HuH-7.5 (cell line): ENCODE results near the gene MAMSTR.
"Not testable (repeated sequence)": the region's sequence is repeated elsewhere in the genome, so short reads cannot be mapped to it uniquely, and the experiment has no call there.

Experiments used
- DNase-seq: peaks from one replicate; pipeline ENCODE4 v3.0.0; 2011; ENCODE audit warnings: low spot score

Gene MAMSTR

DNA sequence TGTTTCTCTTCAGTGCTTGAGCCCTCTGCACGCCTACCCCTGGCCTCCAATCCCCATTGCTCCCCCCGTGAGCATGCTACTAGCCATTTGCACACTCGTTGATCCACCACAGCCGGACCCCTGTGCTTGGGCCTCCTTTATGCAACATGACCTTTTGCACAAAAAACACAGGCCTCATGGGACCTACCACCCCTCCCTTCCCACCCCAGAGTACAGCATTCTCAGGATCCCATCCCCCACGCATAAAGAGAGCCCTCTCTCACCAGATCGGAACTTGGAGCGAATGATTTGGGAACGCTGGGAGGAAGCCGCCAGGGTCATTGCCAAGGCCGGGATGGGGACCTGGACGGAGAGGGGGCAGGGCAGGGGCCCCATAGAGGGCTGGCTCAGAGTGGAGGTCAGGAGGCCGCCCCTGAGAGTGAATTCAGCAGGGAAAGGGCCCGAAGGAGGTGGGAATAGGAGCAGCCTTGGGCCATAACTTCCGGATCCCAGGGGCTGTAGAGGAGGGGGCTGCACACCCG is 754 bp downstream of the MAMSTR start:
- no peak for DNase-seq

DNA sequence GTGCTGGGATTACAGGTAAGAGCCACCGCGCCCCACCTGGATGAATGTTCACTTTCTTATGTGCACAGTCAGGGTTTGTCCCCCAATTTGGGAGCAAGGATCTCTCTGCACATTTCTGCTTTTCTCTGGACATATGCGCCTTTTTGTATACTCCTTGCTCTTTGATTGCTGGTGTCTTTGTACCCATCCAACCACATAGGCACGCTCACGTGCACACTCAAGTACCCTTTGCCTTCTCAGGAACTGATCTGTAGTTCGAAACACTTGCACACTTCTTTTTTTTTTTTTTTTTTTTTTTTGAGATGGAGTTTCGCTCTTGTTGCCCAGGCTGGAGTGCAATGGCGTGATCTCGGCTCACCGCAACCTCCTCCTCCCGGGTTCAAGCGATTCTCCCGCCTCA is 1.4 kb downstream of the MAMSTR start:
- DNase-seq: not testable (repeated sequence)

GRCh38 chr19:48716562-48717291 is 2.8 kb downstream of the MAMSTR start:
- no peak for DNase-seq

- no peak for DNase-seq
These were observed 3.8 kb downstream of the MAMSTR start for GRCh38 chr19:48715681-48716171.

GRCh38 chr19:48714759-48715675 is 4.5 kb downstream of the MAMSTR start:
- no peak for DNase-seq

GRCh38 chr19:48713864-48714755 is 5.4 kb downstream of the MAMSTR start:
- DNase-seq: peak; percentile 99

GRCh38 chr19:48713041-48713863 is 6.3 kb downstream of the MAMSTR start:
- no peak for DNase-seq

DNA sequence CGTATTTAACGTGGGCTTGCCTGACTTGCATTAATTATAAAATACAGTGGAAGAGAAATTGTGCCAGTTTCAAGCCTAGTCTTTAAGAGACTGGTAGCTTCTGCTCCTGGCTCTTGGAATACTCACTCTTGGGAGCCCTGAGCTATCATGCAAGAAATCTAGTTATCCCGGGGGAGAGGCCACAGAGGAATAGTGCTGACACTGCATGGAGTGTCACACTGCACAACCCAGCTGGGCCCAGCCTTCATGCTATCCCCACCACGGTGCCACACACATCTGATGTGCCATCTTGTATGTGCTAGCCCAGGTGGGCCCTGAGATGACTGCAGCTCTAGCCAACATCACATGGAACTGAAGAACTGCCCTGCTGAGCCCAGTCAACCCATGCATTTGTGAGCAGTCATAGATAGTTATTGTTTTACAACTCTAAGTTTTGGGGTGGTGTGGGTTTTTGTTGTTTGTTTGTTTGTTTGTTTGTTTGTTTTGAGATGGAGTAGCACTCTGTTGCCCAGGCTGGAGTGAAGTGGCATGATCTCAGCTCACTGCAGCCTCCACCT is 8.3 kb downstream of the MAMSTR start:
- DNase-seq: no peak

- DNase-seq: no peak
These were observed 11.1 kb downstream of the MAMSTR start for GRCh38 chr19:48708471-48708870.

DNA sequence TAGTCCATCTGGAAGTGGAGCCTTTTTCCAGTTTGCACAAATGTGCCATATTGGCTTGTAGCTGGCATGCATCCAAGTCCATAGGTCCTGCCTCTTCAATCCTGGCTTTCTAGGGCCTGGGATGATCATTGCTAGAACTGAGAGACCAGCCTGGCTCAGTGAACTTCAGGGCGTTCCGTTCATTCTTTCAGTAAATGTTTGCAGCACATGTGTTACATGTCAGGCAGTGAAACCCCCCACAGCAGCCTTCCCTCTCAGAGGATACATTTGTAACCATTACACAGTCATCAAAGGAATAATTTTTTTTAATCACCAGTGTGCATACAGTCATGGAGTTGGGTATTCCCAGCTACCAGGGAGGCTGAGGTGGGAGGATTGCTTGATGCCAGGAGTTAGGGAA is 14.1 kb downstream of the MAMSTR start:
- DNase-seq: no peak

DNA sequence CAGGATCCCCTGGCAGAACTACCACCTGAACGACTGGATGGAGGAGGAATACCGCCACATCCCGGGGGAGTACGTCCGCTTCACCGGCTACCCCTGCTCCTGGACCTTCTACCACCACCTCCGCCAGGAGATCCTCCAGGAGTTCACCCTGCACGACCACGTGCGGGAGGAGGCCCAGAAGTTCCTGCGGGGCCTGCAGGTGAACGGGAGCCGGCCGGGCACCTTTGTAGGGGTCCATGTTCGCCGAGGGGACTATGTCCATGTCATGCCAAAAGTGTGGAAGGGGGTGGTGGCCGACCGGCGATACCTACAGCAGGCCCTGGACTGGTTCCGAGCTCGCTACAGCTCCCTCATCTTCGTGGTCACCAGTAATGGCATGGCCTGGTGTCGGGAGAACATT is 16.2 kb downstream of the MAMSTR start:
- no peak for DNase-seq

DNA sequence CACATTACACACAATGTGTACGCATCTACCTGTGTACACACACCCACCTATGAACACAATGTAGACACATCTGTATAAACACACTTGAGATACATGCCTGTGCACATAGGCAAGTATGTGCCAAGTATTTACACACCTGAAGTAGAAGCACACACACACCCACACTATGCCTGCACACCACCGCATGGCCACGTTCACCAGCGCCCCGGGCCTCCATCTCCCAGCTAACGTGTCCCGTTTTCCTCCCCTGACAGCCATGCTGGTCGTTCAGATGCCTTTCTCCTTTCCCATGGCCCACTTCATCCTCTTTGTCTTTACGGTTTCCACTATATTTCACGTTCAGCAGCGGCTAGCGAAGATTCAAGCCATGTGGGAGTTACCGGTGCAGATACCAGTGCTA is 16.8 kb downstream of the MAMSTR start:
- no peak for DNase-seq

GRCh38 chr19:48698046-48698445 is 21.5 kb downstream of the MAMSTR start:
- DNase-seq: no peak

GRCh38 chr19:48696353-48697010 is 23.0 kb downstream of the MAMSTR start:
- no peak for DNase-seq

DNA sequence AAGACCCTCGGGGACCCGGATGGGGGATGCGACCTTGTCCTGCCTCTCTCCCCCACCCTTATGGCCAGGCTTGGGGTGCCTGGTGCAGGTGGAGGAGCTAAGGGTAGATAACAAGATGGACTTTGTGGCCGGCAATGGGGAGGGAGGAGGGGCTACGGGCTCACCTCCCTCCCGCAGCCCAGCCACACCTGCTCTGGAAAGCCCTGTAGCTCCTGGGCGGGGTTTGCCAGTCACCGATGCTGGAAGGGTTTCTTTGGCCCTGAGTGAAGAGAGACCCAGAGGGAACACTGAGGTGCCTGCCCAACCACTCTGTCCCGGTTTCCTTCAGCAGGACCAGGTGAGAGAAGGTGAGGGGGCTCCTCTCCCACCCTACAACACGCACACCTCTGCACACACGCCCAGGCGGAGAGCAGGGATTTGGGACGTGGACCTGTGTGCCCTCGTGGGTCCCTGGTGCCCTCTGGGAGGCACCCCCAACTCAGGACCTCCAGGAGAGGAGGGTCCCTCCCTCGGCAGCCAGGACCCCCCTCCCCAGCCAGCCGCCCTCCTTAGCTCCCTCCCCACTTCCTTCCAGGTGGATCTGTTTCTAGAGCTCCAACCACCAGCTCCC is 23.7 kb downstream of the MAMSTR start, which contains the start of gene FUT2:
FUT2 (plus strand) TSS at position 229 of the 610 bp plus-strand sequence. CDS start 6,986 bp downstream, outside the sequence.
- no peak for DNase-seq

DNA sequence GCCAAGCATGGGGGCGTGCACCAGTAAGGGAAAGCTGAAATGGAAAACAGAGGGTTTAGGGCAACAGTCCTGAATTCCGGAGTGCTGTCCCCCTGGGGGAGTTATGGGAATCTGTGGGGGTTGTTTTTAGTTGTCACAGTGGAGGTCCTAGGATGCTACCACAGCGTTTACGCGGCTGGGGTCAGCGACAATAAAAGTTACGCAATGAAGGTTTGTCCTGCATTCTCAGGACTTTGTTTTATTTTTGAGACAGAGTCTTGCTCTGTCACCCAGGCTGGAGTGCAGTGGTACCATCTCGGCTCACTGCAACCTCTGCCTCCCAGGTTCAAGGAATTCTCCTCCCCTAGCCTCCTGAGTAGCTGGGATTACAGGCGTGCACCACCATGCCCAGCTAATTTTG is 25.9 kb downstream of the MAMSTR start:
- DNase-seq: not testable (repeated sequence)

- no peak for DNase-seq
These were observed 30.1 kb downstream of the MAMSTR start for GRCh38 chr19:48689449-48689848.

GRCh38 chr19:48687776-48688175 is 31.7 kb downstream of the MAMSTR start:
- no peak for DNase-seq

DNA sequence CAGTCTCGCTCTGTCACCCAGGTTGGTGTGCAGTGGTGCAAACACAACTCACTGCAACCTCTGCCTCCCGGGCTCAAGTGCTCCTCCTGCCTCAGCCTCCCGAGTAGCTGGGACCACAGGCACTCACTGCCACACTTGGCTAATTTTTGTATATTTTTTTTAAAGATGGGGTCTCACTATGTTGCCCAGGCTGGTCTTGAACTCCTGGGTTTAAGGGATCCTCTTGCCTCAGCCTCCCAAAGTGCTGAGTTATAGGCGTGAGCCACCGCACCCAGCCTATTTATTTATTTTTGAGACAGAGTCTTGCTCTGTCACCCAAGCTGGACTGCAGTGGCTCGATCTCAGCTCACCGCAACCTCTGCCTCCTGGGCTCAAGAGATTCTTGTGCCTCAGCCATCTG is 32.9 kb downstream of the MAMSTR start:
- DNase-seq: not testable (repeated sequence)
